HepG2 (cell line): ENCODE results near the gene AANAT. TPM values are rescaled to one million over a fixed set of nuclear protein-coding genes. Genes with fewer than 3 reads are reported as not detected.
A peak's percentile ranks its signal among the peaks of the same experiment; 100 is the strongest.

Source experiments
- ATAC-seq: fragments of 200-7000 bp; cut with Tn5 transposase; 3 replicates; pipeline ENCODE4 v1.9.1; 2020; ENCODE audit warnings: mild to moderate bottlenecking, moderate library complexity
- Bru-seq: library from RNA; stranded (reverse); fragments of 400-500 nt; gene quantifications from one replicate; lab custom pipeline; 2021; lab: Mats Ljungman, UMichigan
- BruChase-seq, 2 experiments: library from RNA; stranded (reverse); fragments of 400-500 nt; gene quantifications; one replicate each; lab custom pipeline; 2021; lab: Mats Ljungman, UMichigan
- BruUV-seq: library from RNA; stranded (reverse); fragments of 400-500 nt; replicated peaks from 2 replicates; lab custom pipeline; 2021; lab: Mats Ljungman, UMichigan
- CTCF ChIA-PET: fragments of 300-600 bp; formaldehyde crosslinking; extraction: SDS; loops from one replicate; lab custom pipeline; 2021; ENCODE audit warnings: low total read pairs, inconsistent platforms, low intra/inter-chr PET ratio; lab: Yijun Ruan, JAX
- POLR2A ChIA-PET: fragments of 350-600 bp; sonication (Branson Sonifier 250); formaldehyde crosslinking; loops from one replicate; lab custom pipeline; 2020; ENCODE audit warnings: antibody characterized with exemption, inconsistent platforms; lab: Yijun Ruan, JAX
- DNase-seq: peaks from one replicate; pipeline ENCODE4 v3.0.0-alpha.2; 2015; ENCODE audit warnings: low spot score
- FAIRE-seq: peaks from 3 replicates; lab custom pipeline; 2011; peaks lifted over from hg19 to GRCh38; lab: Jason Lieb, UNC
- H2AFZ ChIP-seq: one replicate; pipeline ENCODE4 v1.6.1; 2011; ENCODE audit warnings: low read length, inconsistent platforms
- H3K27ac ChIP-seq: fragments of 300-600 bp; 3 replicates; pipeline ENCODE4 v1.8.0; 2011; ENCODE audit warnings: mixed run types, mild to moderate bottlenecking, mixed read lengths, low read length, inconsistent platforms; ENCODE audit not compliant: insufficient read depth; ENCODE audit errors: extremely low read length
- H3K27me3 ChIP-seq, 2 experiments: fragments of 200-600 bp in 1 of 2; 2 replicates in 1 of 2; 3 replicates in 1 of 2; pipeline versions ENCODE4 v1.6.0 to v1.8.0; 2011; ENCODE audit warnings: low read length in 2 of 2, mild to moderate bottlenecking in 2 of 2, moderate library complexity in 2 of 2, inconsistent platforms in 1 of 2; ENCODE audit not compliant: insufficient read depth in 2 of 2, control insufficient read depth in 1 of 2
- H3K36me3 ChIP-seq, 2 experiments: fragments of 200-600 bp in 1 of 2; replicated peaks in 1 of 2; 2 replicates in 1 of 2; 3 replicates in 1 of 2; pipeline versions ENCODE4 v1.5.1 to v1.8.0; 2011; ENCODE audit warnings: low read length in 2 of 2, inconsistent platforms in 1 of 2; ENCODE audit not compliant: insufficient read depth in 2 of 2, control insufficient read depth in 1 of 2
- H3K4me1 ChIP-seq: 2 replicates; pipeline ENCODE4 v1.5.1; 2012; ENCODE audit warnings: low read length, inconsistent platforms; ENCODE audit not compliant: insufficient read depth
- H3K4me2 ChIP-seq: 2 replicates; pipeline ENCODE4 v1.6.0; 2011; ENCODE audit warnings: low read depth, low read length, inconsistent platforms
- H3K4me3 ChIP-seq, 3 experiments: fragments of 200-600 bp in 1 of 3; sonication (generic), shearing (Covaris generic) in 1 of 3; replicated peaks in 1 of 3; 2 replicates each; pipeline ENCODE4 v1.5.1; 2011 to 2016; ENCODE audit warnings: low read length in 3 of 3, inconsistent platforms in 2 of 3, low read depth in 2 of 3, mild to moderate bottlenecking in 2 of 3, control low read depth in 1 of 3, mixed read lengths in 1 of 3; ENCODE audit not compliant: insufficient read depth in 1 of 3
- H3K79me2 ChIP-seq: one replicate; pipeline ENCODE4 v1.6.1; 2011; ENCODE audit warnings: low read length, inconsistent platforms; ENCODE audit not compliant: insufficient read depth
- H3K9ac ChIP-seq: 2 replicates; pipeline ENCODE4 v1.6.0; 2011; ENCODE audit warnings: mild to moderate bottlenecking, low read depth, low read length, inconsistent platforms; ENCODE audit not compliant: insufficient read depth
- H3K9me3 ChIP-seq: 2 replicates; pipeline ENCODE4 v1.5.1; 2012; ENCODE audit warnings: mild to moderate bottlenecking, low read length
- H4K20me1 ChIP-seq: 2 replicates; pipeline ENCODE4 v1.6.0; 2011; ENCODE audit warnings: inconsistent platforms, mild to moderate bottlenecking, low read length, moderate library complexity; ENCODE audit not compliant: insufficient read depth
- HNRNPUL1 ChIP-seq: fragments of 200-400 bp; formaldehyde crosslinking; IDR thresholded peaks from 2 replicates; pipeline ENCODE4 v1.6.1; 2017; ENCODE audit warnings: low read depth, mild to moderate bottlenecking, low read length, moderate library complexity
- MTF1 ChIP-seq: sonication (generic); formaldehyde crosslinking; IDR thresholded peaks from 2 replicates; pipeline ENCODE4 v1.5.0; 2020; ENCODE audit warnings: missing genetic modification reagents
- RBM39 ChIP-seq: fragments of 200-400 bp; formaldehyde crosslinking; IDR thresholded peaks from one replicate; pipeline ENCODE4 v1.6.1; 2018; ENCODE audit warnings: antibody characterized with exemption, mild to moderate bottlenecking, low read depth, low read length; ENCODE audit not compliant: poor library complexity, severe bottlenecking
- SCMH1 ChIP-seq: sonication (generic); formaldehyde crosslinking; IDR thresholded peaks from 2 replicates; pipeline ENCODE4 v1.9.0; 2021; ENCODE audit warnings: missing genetic modification reagents, mild to moderate bottlenecking, borderline replicate concordance
- XRCC5 ChIP-seq: fragments of 200-400 bp; formaldehyde crosslinking; optimal IDR thresholded peaks from 2 replicates; pipeline ENCODE3; 2017; ENCODE audit warnings: mild to moderate bottlenecking, low read length
- WGBS: methylation state at CpG from one replicate; pipeline ENCODE4 v1.1.6; 2017; ENCODE audit warnings: low lambda C conversion rate; 5-methylcytosine and 5-hydroxymethylcytosine counted together
- in situ Hi-C: cut with HindIII; loops from 2 replicates; pipeline ENCODE4 v1.10.0; 2017; ENCODE audit warnings: low pct_unique_long_range_greater_than_20kb; ENCODE audit not compliant: extremely low pct_ligation_motif_present
- intact Hi-C: fragments of 100-400 bp; cut with micrococcal nuclease; formaldehyde crosslinking; loops from one replicate; pipeline ENCODE4 v1.10.0; 2022; ENCODE audit not compliant: unreplicated experiment
- long read RNA-seq, 2 experiments: library from RNA in 1 of 2; library from polyadenylated mRNA in 1 of 2; stranded (forward) in 1 of 2; unstranded in 1 of 2; transcript quantifications; one replicate each; pipeline ENCODE4 v2.0.0, GENCODE V29; 2019 to 2022
- polyA minus RNA-seq, 3 experiments: library from RNA; depleted of rRNA, polyadenylated mRNA; stranded (reverse); fragments of >200 nt; gene quantifications; 2 replicates each; pipeline ENCODE4 v1.2.3, GENCODE V29; 2011; ENCODE audit warnings: low replicate concordance in 1 of 3
- polyA plus RNA-seq, 8 experiments: library from polyadenylated mRNA; depleted of rRNA in 3 of 8; stranded (reverse) in 7 of 8; unstranded in 1 of 8; fragments of >200 nt; fragmentation: Illumina TruSeq in 4 of 8; extraction: Trizol in 4 of 8; gene quantifications; 2 replicates each; pipeline versions ENCODE4 v1.2.1 to v1.2.3, GENCODE V29; 2011 to 2016; ENCODE audit warnings: low read depth in 4 of 8, missing spikeins in 1 of 8, mixed read lengths in 1 of 8; ENCODE audit not compliant: insufficient read depth in 1 of 8
- total RNA-seq, 5 experiments: library from RNA; depleted of rRNA; stranded (reverse); fragments of >200 nt; fragmentation: Illumina TruSeq; extraction: Trizol; gene quantifications; 2 replicates each; pipeline ENCODE4 v1.2.3, GENCODE V29; 2016; ENCODE audit warnings: low read depth in 1 of 5
- TF ChIP-seq, protein P1 (sequence below): sonication (generic); formaldehyde crosslinking; IDR thresholded peaks from 2 replicates; pipeline ENCODE4 v1.5.0; 2020; ENCODE audit warnings: missing genetic modification reagents
- TF ChIP-seq, protein P2 (sequence below): sonication (generic); formaldehyde crosslinking; IDR thresholded peaks from 2 replicates; pipeline ENCODE4 v1.4.0; 2020; ENCODE audit warnings: missing genetic modification reagents

The AANAT gene
- total RNA-seq (2016; rRNA removed; fragmentation: Illumina TruSeq; extraction: Trizol) (not detected in 2 replicates), polyA plus RNA-seq (2011; rRNA removed) (0.03 and 0.07 TPM in 2 replicates), polyA minus RNA-seq (2011; rRNA and poly(A)+ RNA removed; ENCODE audit: low replicate concordance) (not detected in 2 replicates), Bru-seq, nascent RNA (percentile 24 among the genes with signal in this experiment), BruChase-seq, experiment 1, labeled RNA remaining after a 6-hour chase (percentile 10 among the genes with signal in this experiment), BruChase-seq, experiment 2, labeled RNA remaining after a 2-hour chase (percentile 11 among the genes with signal in this experiment)
- total RNA-seq (2016; cell fraction: cytosol; rRNA removed; fragmentation: Illumina TruSeq; extraction: Trizol; ENCODE audit: low read depth) = not detected in 2 replicates
- not detected in 2 replicates for total RNA-seq (2016; cell fraction: insoluble cytoplasmic fraction; rRNA removed; fragmentation: Illumina TruSeq; extraction: Trizol)
- not detected in 2 replicates for total RNA-seq (2016; cell fraction: membrane; rRNA removed; fragmentation: Illumina TruSeq; extraction: Trizol)
- total RNA-seq (2016; cell fraction: nucleus; rRNA removed; fragmentation: Illumina TruSeq; extraction: Trizol) = not detected in 2 replicates
- polyA plus RNA-seq (2011; cell fraction: cytosol; rRNA removed) = not detected in 2 replicates
- polyA plus RNA-seq (2011; cell fraction: nucleus; rRNA removed) = 0.23 and 0.42 TPM in 2 replicates
- polyA plus RNA-seq (2012) = 0.31 TPM in 1 of 2 replicates, not detected in the other
- polyA plus RNA-seq (2016; cell fraction: cytosol; fragmentation: Illumina TruSeq; extraction: Trizol; ENCODE audit: low read depth) = not detected in 2 replicates
- not detected in 2 replicates for polyA plus RNA-seq (2016; cell fraction: insoluble cytoplasmic fraction; fragmentation: Illumina TruSeq; extraction: Trizol; ENCODE audit: low read depth)
- polyA plus RNA-seq (2016; cell fraction: membrane; fragmentation: Illumina TruSeq; extraction: Trizol; ENCODE audit: low read depth) = not detected in 2 replicates
- not detected in 2 replicates for polyA plus RNA-seq (2016; cell fraction: nucleus; fragmentation: Illumina TruSeq; extraction: Trizol; ENCODE audit: insufficient read depth, low read depth)
- polyA minus RNA-seq (2011; cell fraction: cytosol; rRNA and poly(A)+ RNA removed) = not detected in 2 replicates
- not detected in 2 replicates for polyA minus RNA-seq (2011; cell fraction: nucleus; rRNA and poly(A)+ RNA removed)
- long read RNA-seq, experiment 1, partial matches to known transcripts = 0 of 1 reads
- long read RNA-seq, experiment 1, other reads (novel, unspliced or antisense) = 1 of 1 reads
- long read RNA-seq, experiment 2 = 0 reads

DNA sequence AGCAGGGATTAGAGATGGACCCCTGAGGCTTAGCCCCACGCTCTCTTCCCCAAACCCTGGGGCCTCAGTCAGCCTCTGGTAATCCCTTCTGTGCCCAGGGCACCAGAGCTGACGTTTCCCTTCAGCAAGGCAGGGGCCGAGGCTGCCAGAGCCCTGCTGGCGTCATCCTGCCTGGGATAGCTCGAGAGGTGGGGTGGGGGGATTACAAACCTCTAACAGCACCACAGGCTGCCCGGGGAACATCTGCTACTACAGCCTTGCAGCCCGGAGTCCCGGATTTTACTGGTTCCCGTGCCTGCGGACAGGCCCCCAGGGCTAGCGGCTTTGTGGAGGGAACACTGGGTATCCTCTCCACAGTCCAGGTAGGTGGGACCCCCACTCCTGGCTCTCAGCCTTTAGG is at the start of gene AANAT:
Gene AANAT, plus strand, starts transcription at position 238 of the 400 bp plus-strand sequence. CDS start 1,144 bp downstream, outside the sequence.
- peaks cover 48% of the 10 kb centered on the region for H3K4me1 ChIP-seq
- ChIA-PET CTCF (interaction anchor here (4.0 kb wide), 1 partner anchor 38 kb away, joined by 86 read pairs; no protein-coding TSS in a partner anchor), POLR2A (interaction anchor here (0.8 to 2.7 kb wide), 3 partner anchors 17 to 40 kb away, joined by 3 to 31 read pairs (median 5); partner anchors contain the start of gene RHBDF2)
- no peaks in the 10 kb centered on the region for H3K79me2 ChIP-seq
- FAIRE-seq = no peak
- H3K9ac ChIP-seq = no peak within 1 kb of the TSS
- no TSS peak for BruUV-seq
- H3K27me3 ChIP-seq = peaks cover 2 to 21% of the 10 kb centered on the region in 2 experiments; a peak in 3 of 5 replicates
- no peak within 1 kb of the TSS for H2AFZ ChIP-seq
- H4K20me1 ChIP-seq = no peaks in the 10 kb centered on the region
- WGBS = 40% methylated on average over 10 of the region's 11 CpGs
- DNase-seq = no peak
- TF ChIP-seq RBM39 = no peak
- no peak for TF ChIP-seq HNRNPUL1
- no peak for TF ChIP-seq SCMH1
- TF ChIP-seq, protein P1, sequence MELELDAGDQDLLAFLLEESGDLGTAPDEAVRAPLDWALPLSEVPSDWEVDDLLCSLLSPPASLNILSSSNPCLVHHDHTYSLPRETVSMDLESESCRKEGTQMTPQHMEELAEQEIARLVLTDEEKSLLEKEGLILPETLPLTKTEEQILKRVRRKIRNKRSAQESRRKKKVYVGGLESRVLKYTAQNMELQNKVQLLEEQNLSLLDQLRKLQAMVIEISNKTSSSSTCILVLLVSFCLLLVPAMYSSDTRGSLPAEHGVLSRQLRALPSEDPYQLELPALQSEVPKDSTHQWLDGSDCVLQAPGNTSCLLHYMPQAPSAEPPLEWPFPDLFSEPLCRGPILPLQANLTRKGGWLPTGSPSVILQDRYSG (CRISPR knock-in tag) = no peak
- no peak for TF ChIP-seq MTF1
- TF ChIP-seq, protein P2, sequence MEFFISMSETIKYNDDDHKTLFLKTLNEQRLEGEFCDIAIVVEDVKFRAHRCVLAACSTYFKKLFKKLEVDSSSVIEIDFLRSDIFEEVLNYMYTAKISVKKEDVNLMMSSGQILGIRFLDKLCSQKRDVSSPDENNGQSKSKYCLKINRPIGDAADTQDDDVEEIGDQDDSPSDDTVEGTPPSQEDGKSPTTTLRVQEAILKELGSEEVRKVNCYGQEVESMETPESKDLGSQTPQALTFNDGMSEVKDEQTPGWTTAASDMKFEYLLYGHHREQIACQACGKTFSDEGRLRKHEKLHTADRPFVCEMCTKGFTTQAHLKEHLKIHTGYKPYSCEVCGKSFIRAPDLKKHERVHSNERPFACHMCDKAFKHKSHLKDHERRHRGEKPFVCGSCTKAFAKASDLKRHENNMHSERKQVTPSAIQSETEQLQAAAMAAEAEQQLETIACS (CRISPR knock-in tag) = no peak
- TF ChIP-seq XRCC5 = no peak
- in situ Hi-C loops = loop anchor here (5.0 kb wide), 1 partner anchor 40 kb away; no protein-coding TSS in a partner anchor
- no peak within 1 kb of the TSS for H3K27ac ChIP-seq
- no peak for ATAC-seq
- peak within 1 kb of the TSS; percentile 97; the same call in 1 of the 2 replicates for H3K4me2 ChIP-seq
- 0 out of 6 replicates have a peak within 1 kb of the TSS, but pooled peaks of 1 of the 3 experiments have one; percentile 63 for H3K4me3 ChIP-seq
- H3K9me3 ChIP-seq = no peaks in the 10 kb centered on the region
- intact Hi-C loops = no loop called here
- 0 out of 5 replicates have a peak, but pooled peaks cover 0 to 1% of the 10 kb centered on the region in 2 experiments for H3K36me3 ChIP-seq
